WTC11 (cell line): ENCODE measurements around the gene GFRA1. TPM values are rescaled to one million over a fixed set of nuclear protein-coding genes. Genes with fewer than 3 reads are reported as not detected.

Experiments used
- AFF4 ChIP-seq: sonication (generic); formaldehyde crosslinking; IDR thresholded peaks from 2 replicates; pipeline ENCODE4 v1.8.1; 2023; ENCODE audit warnings: mild to moderate bottlenecking, missing genetic modification reagents, borderline replicate concordance
- ATF2 ChIP-seq: sonication (generic); formaldehyde crosslinking; IDR thresholded peaks from 2 replicates; pipeline ENCODE4 v1.8.1; 2022; ENCODE audit warnings: low read depth, missing genetic modification reagents, borderline replicate concordance
- CBFB ChIP-seq: sonication (generic); formaldehyde crosslinking; IDR thresholded peaks from 2 replicates; pipeline ENCODE4 v1.8.1; 2022; ENCODE audit warnings: mild to moderate bottlenecking, low read depth, missing genetic modification reagents
- E2F1 ChIP-seq: sonication (generic); formaldehyde crosslinking; IDR thresholded peaks from 2 replicates; pipeline ENCODE4 v1.8.0; 2022; ENCODE audit warnings: mild to moderate bottlenecking, missing genetic modification reagents
- E2F4 ChIP-seq: sonication (generic); formaldehyde crosslinking; IDR thresholded peaks from 2 replicates; pipeline ENCODE4 v1.8.1; 2022; ENCODE audit warnings: low read depth, mild to moderate bottlenecking, moderate library complexity, missing genetic modification reagents, borderline replicate concordance
- ESRRA ChIP-seq: sonication (generic); formaldehyde crosslinking; IDR thresholded peaks from 2 replicates; pipeline ENCODE4 v1.8.1; 2022; ENCODE audit warnings: mild to moderate bottlenecking, missing genetic modification reagents, borderline replicate concordance
- FOXJ3 ChIP-seq: sonication (generic); formaldehyde crosslinking; IDR thresholded peaks from 2 replicates; pipeline ENCODE4 v1.9.0; 2021; ENCODE audit warnings: missing genetic modification reagents, mild to moderate bottlenecking, borderline replicate concordance
- FOXP1 ChIP-seq: sonication (generic); formaldehyde crosslinking; IDR thresholded peaks from 2 replicates; pipeline ENCODE4 v1.8.0; 2022; ENCODE audit warnings: missing genetic modification reagents, mild to moderate bottlenecking, moderate library complexity, borderline replicate concordance
- FOXP4 ChIP-seq: sonication (generic); formaldehyde crosslinking; IDR thresholded peaks from 2 replicates; pipeline ENCODE4 v1.8.0; 2022; ENCODE audit warnings: mild to moderate bottlenecking, missing genetic modification reagents
- HMGA2 ChIP-seq: fragments of 250-450 bp; sonication (Bioruptor Pico); IDR thresholded peaks from 2 replicates; pipeline ENCODE4 v1.4.0; 2021; ENCODE audit warnings: mild to moderate bottlenecking, moderate library complexity
- IRF2 ChIP-seq: sonication (generic); formaldehyde crosslinking; IDR thresholded peaks from 2 replicates; pipeline ENCODE4 v1.8.0; 2022; ENCODE audit warnings: low read depth, missing genetic modification reagents, borderline replicate concordance
- MLX ChIP-seq: sonication (generic); formaldehyde crosslinking; IDR thresholded peaks from 2 replicates; pipeline ENCODE4 v1.8.1; 2023; ENCODE audit warnings: mild to moderate bottlenecking, missing genetic modification reagents, moderate library complexity
- MXD4 ChIP-seq: fragments of 250-450 bp; sonication (Bioruptor Pico); IDR thresholded peaks from 2 replicates; pipeline ENCODE4 v1.8.0; 2021; ENCODE audit warnings: mild to moderate bottlenecking, moderate library complexity, borderline replicate concordance
- MYBL2 ChIP-seq: sonication (generic); formaldehyde crosslinking; IDR thresholded peaks from 2 replicates; pipeline ENCODE4 v1.8.1; 2023; ENCODE audit warnings: mild to moderate bottlenecking, moderate library complexity, missing genetic modification reagents
- PRDM15 ChIP-seq: sonication (generic); formaldehyde crosslinking; IDR thresholded peaks from 2 replicates; pipeline ENCODE4 v1.8.0; 2022; ENCODE audit warnings: missing genetic modification reagents
- TCF7 ChIP-seq: sonication (generic); formaldehyde crosslinking; IDR thresholded peaks from 2 replicates; pipeline ENCODE4 v1.8.0; 2022; ENCODE audit warnings: mild to moderate bottlenecking, low read depth, missing genetic modification reagents, moderate library complexity
- TEAD1 ChIP-seq: sonication (generic); formaldehyde crosslinking; IDR thresholded peaks from 2 replicates; pipeline ENCODE4 v1.8.0; 2022; ENCODE audit warnings: mild to moderate bottlenecking, missing genetic modification reagents
- TEAD4 ChIP-seq: sonication (generic); formaldehyde crosslinking; IDR thresholded peaks from 2 replicates; pipeline ENCODE4 v1.8.0; 2022; ENCODE audit warnings: mild to moderate bottlenecking, missing genetic modification reagents
- TP53 ChIP-seq: sonication (generic); formaldehyde crosslinking; IDR thresholded peaks from 2 replicates; pipeline ENCODE4 v1.8.1; 2023; ENCODE audit warnings: mild to moderate bottlenecking, missing genetic modification reagents
- ZBTB21 ChIP-seq: sonication (generic); formaldehyde crosslinking; IDR thresholded peaks from 2 replicates; pipeline ENCODE4 v1.8.1; 2023; ENCODE audit warnings: mild to moderate bottlenecking, missing genetic modification reagents, borderline replicate concordance
- ZBTB43 ChIP-seq: sonication (generic); formaldehyde crosslinking; IDR thresholded peaks from 2 replicates; pipeline ENCODE4 v1.8.1; 2023; ENCODE audit warnings: mild to moderate bottlenecking, missing genetic modification reagents
- ZNF396 ChIP-seq: fragments of 250-450 bp; sonication (Bioruptor Pico); IDR thresholded peaks from 2 replicates; pipeline ENCODE4 v1.8.0; 2021; ENCODE audit warnings: mild to moderate bottlenecking, moderate library complexity, borderline replicate concordance
- total RNA-seq: library from RNA; stranded (reverse); gene quantifications from 3 replicates; pipeline ENCODE4 v1.2.3, GENCODE V29; 2021

Gene GFRA1
- total RNA-seq, 1 experiment from 2014 or later, result 4.4 TPM

- TF ChIP-seq ZBTB43, result no peak
- TF ChIP-seq ATF2, result no peak
- TF ChIP-seq AFF4 (CRISPR knock-in tag), result no peak
- TF ChIP-seq FOXJ3 (CRISPR knock-in tag), result no peak
- no peak for TF ChIP-seq ZNF396 (CRISPR knock-in tag)
- TF ChIP-seq PRDM15 (CRISPR knock-in tag), result no peak
- no peak for TF ChIP-seq MLX (CRISPR knock-in tag)
- peak; percentile 60; the same call in 1 of the 2 replicates for TF ChIP-seq FOXP1 (CRISPR knock-in tag)
- TF ChIP-seq ZBTB21 (CRISPR knock-in tag), result no peak; the same call in 1 of the 2 replicates
- no peak for TF ChIP-seq ESRRA
- TF ChIP-seq MXD4, result no peak
- no peak for TF ChIP-seq HMGA2 (CRISPR knock-in tag)
- no peak for TF ChIP-seq TEAD4 (CRISPR knock-in tag)
- peak; percentile 46; the same call in 1 of the 2 replicates for TF ChIP-seq TP53 (CRISPR knock-in tag)
- peak; percentile 66; the same call in 1 of the 2 replicates for TF ChIP-seq MYBL2 (CRISPR knock-in tag)
- TF ChIP-seq E2F1 (CRISPR knock-in tag), result no peak
- no peak for TF ChIP-seq CBFB
- TF ChIP-seq IRF2, result no peak
- TF ChIP-seq FOXP4 (CRISPR knock-in tag), result 0 out of 2 replicates have a peak, but pooled peaks have one; percentile 37
- TF ChIP-seq TCF7 (CRISPR knock-in tag), result no peak
- peak; percentile 58; the same call in 1 of the 2 replicates for TF ChIP-seq TEAD1
- no peak for TF ChIP-seq E2F4
Observed at GRCh38 chr10:116120688-116121455, 152.1 kb downstream of the GFRA1 start (continued).
